ENCODE data around the gene ASB8.

DNA sequence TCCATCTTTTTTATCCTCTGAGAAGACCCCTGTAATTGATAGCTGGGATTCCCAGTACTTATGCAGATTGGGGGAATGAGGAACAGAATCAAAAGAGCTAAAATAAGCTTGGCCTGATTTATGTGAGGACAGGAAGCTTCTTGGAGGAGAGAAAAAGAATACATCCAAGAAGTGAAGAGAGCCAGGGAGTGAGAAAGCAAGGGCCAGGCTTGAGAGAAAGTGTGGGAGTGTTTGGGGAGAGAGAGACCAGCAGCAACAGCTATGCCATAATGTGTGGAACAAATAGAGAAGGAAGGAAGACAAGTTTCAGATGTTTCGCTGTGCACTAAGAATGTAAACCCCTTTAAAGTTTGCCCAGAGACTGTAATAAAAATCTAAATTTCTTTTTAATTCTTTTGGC is 22.2 kb upstream of the ASB8 start:
- TF ChIP-seq, protein P1, sequence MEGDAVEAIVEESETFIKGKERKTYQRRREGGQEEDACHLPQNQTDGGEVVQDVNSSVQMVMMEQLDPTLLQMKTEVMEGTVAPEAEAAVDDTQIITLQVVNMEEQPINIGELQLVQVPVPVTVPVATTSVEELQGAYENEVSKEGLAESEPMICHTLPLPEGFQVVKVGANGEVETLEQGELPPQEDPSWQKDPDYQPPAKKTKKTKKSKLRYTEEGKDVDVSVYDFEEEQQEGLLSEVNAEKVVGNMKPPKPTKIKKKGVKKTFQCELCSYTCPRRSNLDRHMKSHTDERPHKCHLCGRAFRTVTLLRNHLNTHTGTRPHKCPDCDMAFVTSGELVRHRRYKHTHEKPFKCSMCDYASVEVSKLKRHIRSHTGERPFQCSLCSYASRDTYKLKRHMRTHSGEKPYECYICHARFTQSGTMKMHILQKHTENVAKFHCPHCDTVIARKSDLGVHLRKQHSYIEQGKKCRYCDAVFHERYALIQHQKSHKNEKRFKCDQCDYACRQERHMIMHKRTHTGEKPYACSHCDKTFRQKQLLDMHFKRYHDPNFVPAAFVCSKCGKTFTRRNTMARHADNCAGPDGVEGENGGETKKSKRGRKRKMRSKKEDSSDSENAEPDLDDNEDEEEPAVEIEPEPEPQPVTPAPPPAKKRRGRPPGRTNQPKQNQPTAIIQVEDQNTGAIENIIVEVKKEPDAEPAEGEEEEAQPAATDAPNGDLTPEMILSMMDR (IDR thresholded peaks at IDR 0.05; ENCODE audit: low read length) = no peak
- TF ChIP-seq EZH2 (optimal IDR thresholded peaks at IDR 0.05; ENCODE audit: low read depth, low read length) = no peak
